Adrenal gland (tissue), 5 donors: ENCODE results near the gene PDE7B.

Source experiments
- CTCF ChIP-seq, 6 experiments: fragments of 450-650 bp in 4 of 6; fragments of 200-600 bp in 2 of 6; sonication (generic) in 1 of 6; IDR thresholded peaks; 1 replicate in 5 of 6; 2 replicates in 1 of 6; pipeline versions ENCODE4 v1.5.1 to v1.8.0; 2016 to 2021; ENCODE audit warnings: antibody characterized with exemption in 6 of 6, mild to moderate bottlenecking in 2 of 6, moderate library complexity in 1 of 6
- POLR2A ChIP-seq, 2 donors: fragments of 450-650 bp; IDR thresholded peaks; one replicate each; pipeline ENCODE4 v1.6.1; 2017; ENCODE audit warnings: antibody characterized with exemption in 2 of 2, mild to moderate bottlenecking in 2 of 2, moderate library complexity in 1 of 2
- donor health status: DM: no; HTN: no; CAD: no.

GRCh38 chr6:136012198-136012887 is 160.8 kb downstream of the PDE7B start:
- TF ChIP-seq CTCF (IDR thresholded peaks at IDR 0.05) (no peak), POLR2A (IDR thresholded peaks at IDR 0.05) (no peak)
